Measurements from ENCODE around the gene MGAT1. TPM values are rescaled to one million over a fixed set of nuclear protein-coding genes. Genes with fewer than 3 reads are reported as not detected.
A peak's percentile ranks its signal among the peaks of the same experiment; 100 is the strongest.

The MGAT1 gene
- total RNA-seq, 2 donors from 2014 or later = 150 to 160 TPM

GRCh38 chr5:180809403-180810209 is 7.0 kb upstream of the MGAT1 start:
- intact Hi-C loops (cut with DNase I) = no loop called here
- peak; percentile 94 for DNase-seq (ENCODE audit: low spot score)

- intact Hi-C loops (cut with DNase I) = no loop called here
- no peak for DNase-seq (ENCODE audit: low spot score)
These were observed 5.9 kb upstream of the MGAT1 start for GRCh38 chr5:180808461-180809000.

- no peak for DNase-seq (ENCODE audit: low spot score)
- intact Hi-C loops (cut with DNase I) = no loop called here
These were observed 5.2 kb upstream of the MGAT1 start for GRCh38 chr5:180807654-180808414.

- intact Hi-C loops (cut with DNase I) = no loop called here
- no peak for DNase-seq (ENCODE audit: low spot score)
These were observed 4.4 kb upstream of the MGAT1 start for GRCh38 chr5:180807046-180807445.

GRCh38 chr5:180806351-180807011 is 3.9 kb upstream of the MGAT1 start:
- intact Hi-C loops (cut with DNase I) = no loop called here
- peak; percentile 75 for DNase-seq (ENCODE audit: low spot score)

GRCh38 chr5:180804129-180804618 is 1.6 kb upstream of the MGAT1 start:
- peak; percentile 76 for DNase-seq (ENCODE audit: low spot score)
- intact Hi-C loops (cut with DNase I) = no loop called here

GRCh38 chr5:180803181-180804128 is 849 bp upstream of the MGAT1 start:
- DNase-seq (ENCODE audit: low spot score) = peak; percentile 95
- intact Hi-C loops (cut with DNase I) = no loop called here

- DNase-seq (ENCODE audit: low spot score) = no peak
- intact Hi-C loops (cut with DNase I) = no loop called here
These were observed 846 bp downstream of the MGAT1 start for GRCh38 chr5:180801596-180802324.

GRCh38 chr5:180799902-180800801 is 2.5 kb downstream of the MGAT1 start:
- intact Hi-C loops (cut with DNase I) = no loop called here
- DNase-seq (ENCODE audit: low spot score) = no peak

- peak; percentile 64 for DNase-seq (ENCODE audit: low spot score)
- intact Hi-C loops (cut with DNase I) = no loop called here
These were observed 3.4 kb downstream of the MGAT1 start for GRCh38 chr5:180799194-180799593.

GRCh38 chr5:180798193-180798592 is 4.4 kb downstream of the MGAT1 start:
- no peak for DNase-seq (ENCODE audit: low spot score)
- intact Hi-C loops (cut with DNase I) = no loop called here

GRCh38 chr5:180797256-180798192 is 5.1 kb downstream of the MGAT1 start:
- DNase-seq (ENCODE audit: low spot score) = peak; percentile 73
- intact Hi-C loops (cut with DNase I) = no loop called here

GRCh38 chr5:180795771-180796313 is 6.8 kb downstream of the MGAT1 start:
- DNase-seq (ENCODE audit: low spot score) = no peak
- intact Hi-C loops (cut with DNase I) = no loop called here

- DNase-seq (ENCODE audit: low spot score) = no peak
- intact Hi-C loops (cut with DNase I) = no loop called here
These were observed 9.7 kb downstream of the MGAT1 start for GRCh38 chr5:180792965-180793287.

GRCh38 chr5:180792287-180792964 is 10.2 kb downstream of the MGAT1 start:
- DNase-seq (ENCODE audit: low spot score) = peak; percentile 71
- intact Hi-C loops (cut with DNase I) = no loop called here
